RWPE1 (cell line): ENCODE data around the gene NOXRED1.
A peak's percentile ranks its signal among the peaks of the same experiment; 100 is the strongest.

Experiments
- CTCF ChIA-PET: fragments of 350-600 bp; sonication (Branson Sonifier 250); formaldehyde crosslinking; extraction: SDS; loops from one replicate; lab custom pipeline; 2021; lab: Yijun Ruan, JAX
- POLR2A ChIA-PET: fragments of 400-600 bp; formaldehyde crosslinking; extraction: SDS; loops from one replicate; lab custom pipeline; 2020; ENCODE audit warnings: antibody characterized with exemption; ENCODE audit not compliant: low non-redundant PET; lab: Yijun Ruan, JAX
- DNase-seq: peaks from one replicate; pipeline ENCODE4 v3.0.0; 2012; ENCODE audit warnings: low spot score
- H3K27ac ChIP-seq: fragments of 450-650 bp; 2 replicates; pipeline ENCODE4 v1.5.1; 2017
- CTCF ChIP-seq: fragments of 450-650 bp; conservative IDR thresholded peaks from 2 replicates; pipeline ENCODE4 v1.5.1; 2017; ENCODE audit warnings: low read depth, mild to moderate bottlenecking

Gene NOXRED1

DNA sequence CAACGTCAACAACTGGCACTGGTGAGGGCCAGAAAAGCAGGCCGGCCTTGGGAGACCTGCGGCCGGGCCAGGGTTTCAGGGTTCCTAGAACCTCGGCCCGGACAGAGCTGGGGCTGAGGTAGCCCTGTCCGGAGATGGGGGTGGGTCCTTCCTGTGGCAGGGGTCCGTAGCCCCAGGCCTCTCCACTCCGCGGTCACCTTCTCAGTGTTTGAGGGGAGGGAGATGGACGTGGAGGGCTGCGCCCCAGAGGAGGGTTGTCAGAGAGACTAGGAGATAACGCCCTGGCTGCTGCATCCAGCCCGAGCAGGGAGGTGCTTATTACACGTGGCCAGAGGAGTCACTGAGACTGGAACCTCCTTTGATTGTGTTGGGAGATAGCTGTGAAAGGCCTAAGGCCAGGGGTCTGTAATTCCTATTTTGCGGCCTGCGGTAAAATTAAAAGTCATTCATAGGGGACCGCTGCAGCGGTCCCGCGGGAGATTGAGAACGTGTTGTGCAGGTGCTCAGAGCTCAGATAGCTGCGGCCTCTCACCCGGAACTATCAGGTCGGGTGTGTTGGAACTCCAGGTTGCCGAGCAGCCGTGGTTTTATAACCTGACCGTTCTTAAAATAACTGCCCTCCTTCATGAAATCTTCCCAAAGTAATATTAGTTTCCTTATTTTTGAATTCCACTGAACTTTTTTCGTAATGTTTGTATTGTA lies 35.1 kb upstream of the NOXRED1 start:
- ChIA-PET POLR2A (no interaction called here), CTCF (interaction anchor here (0.7 to 1.2 kb wide), 2 partner anchors 19 to 43 kb away, joined by 3 to 5 read pairs; no protein-coding TSS in a partner anchor)
- DNase-seq, result peak; percentile 22
- H3K27ac ChIP-seq, result peak overlapping the region; percentile 92
- no peak for TF ChIP-seq CTCF

- peak; percentile 93 for DNase-seq
- TF ChIP-seq CTCF, result no peak
- ChIA-PET CTCF (interaction anchor here (0.8 to 1.2 kb wide), 3 partner anchors 20 to 40 kb away, joined by 3 to 5 read pairs (median 3); no protein-coding TSS in a partner anchor), POLR2A (no interaction called here)
- H3K27ac ChIP-seq, result peak within 1 kb of the TSS; percentile 92
Measured at GRCh38 chr14:77457522-77458248, 34.4 kb upstream of the NOXRED1 start, which contains the start of the genes AHSA1 and VIPAS39. TSS of gene AHSA1 (plus strand) at chr14:77458093. CDS start at chr14:77458190, 97 bp downstream. TSS of gene VIPAS39 (minus strand) at chr14:77457601. CDS start at chr14:77454102, 3,499 bp downstream.

GRCh38 chr14:77457115-77457521 lies 33.8 kb upstream of the NOXRED1 start:
- no peak for TF ChIP-seq CTCF

GRCh38 chr14:77455966-77456640 lies 32.8 kb upstream of the NOXRED1 start:
- no peak for TF ChIP-seq CTCF
- no peak for DNase-seq
- CTCF ChIA-PET, result no interaction called here
- POLR2A ChIA-PET, result no interaction called here
- no peak overlapping the region for H3K27ac ChIP-seq

More at GRCh38 chr14:77457115-77457521, 33.8 kb upstream of the NOXRED1 start:
- POLR2A ChIA-PET, result no interaction called here
- peak; percentile 16 for DNase-seq
- peak overlapping the region; percentile 92 for H3K27ac ChIP-seq
- CTCF ChIA-PET, result interaction anchor here (0.8 to 0.9 kb wide), 2 partner anchors 20 to 41 kb away, joined by 3 read pairs; no protein-coding TSS in a partner anchor

DNA sequence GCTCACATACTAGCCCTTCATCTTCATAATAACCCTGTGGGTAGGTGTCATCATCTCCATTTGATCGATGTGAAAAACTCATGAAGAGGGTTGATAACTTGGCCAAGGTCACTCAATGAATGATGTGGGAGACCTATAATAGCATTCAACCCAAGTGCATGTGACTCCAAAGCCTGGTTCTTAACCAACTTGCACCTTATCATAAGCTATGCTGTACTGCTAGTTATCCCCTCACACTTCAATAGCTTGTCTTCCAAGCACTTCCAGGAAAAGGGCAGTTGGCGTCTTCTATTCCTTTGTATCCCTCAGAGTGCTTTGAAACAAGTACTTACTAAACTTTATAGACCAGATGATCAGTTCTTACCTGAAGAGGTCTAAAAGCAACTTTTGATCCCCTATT lies 18.9 kb upstream of the NOXRED1 start:
- ChIA-PET CTCF (interaction anchor here (0.6 kb wide), 1 partner anchor 41 kb away, joined by 5 read pairs; no protein-coding TSS in a partner anchor), POLR2A (no interaction called here)
- TF ChIP-seq CTCF, result no peak
- H3K27ac ChIP-seq, result no peak overlapping the region
- no peak for DNase-seq

GRCh38 chr14:77439861-77440260 lies 16.5 kb upstream of the NOXRED1 start:
- DNase-seq, result no peak
- H3K27ac ChIP-seq, result no peak overlapping the region
- no peak for TF ChIP-seq CTCF
- CTCF ChIA-PET, result no interaction called here
- POLR2A ChIA-PET, result interaction anchor here (0.8 kb wide), 1 partner anchor 282 kb away, joined by 8 read pairs; no protein-coding TSS in a partner anchor
